HEK293 (cell line): ENCODE data around the gene FAM216B.

ENCODE experiments used
- CTCF ChIA-PET: fragments of 350-600 bp; formaldehyde crosslinking; extraction: SDS; loops from one replicate; lab custom pipeline; 2021; ENCODE audit warnings: antibody characterized with exemption; lab: Yijun Ruan, JAX
- POLR2A ChIA-PET: fragments of 300-600 bp; formaldehyde crosslinking; extraction: SDS; loops from one replicate; lab custom pipeline; 2020; ENCODE audit warnings: antibody characterized with exemption, inconsistent platforms; lab: Yijun Ruan, JAX
- H3K27ac ChIP-seq: fragments of 200-500 bp; sonication (Bioruptor generic); 2 replicates; pipeline ENCODE4 v1.5.1; 2014; ENCODE audit warnings: low read depth, low read length, control low read depth, inconsistent platforms; ENCODE audit errors: extremely low read depth
- H3K36me3 ChIP-seq, 2 experiments: fragments of 200-500 bp in 1 of 2; sonication (Bioruptor generic) in 1 of 2; 1 replicate in 1 of 2; 2 replicates in 1 of 2; pipeline ENCODE4 v1.5.1; 2014 to 2017; ENCODE audit warnings: inconsistent platforms in 2 of 2, low read length in 2 of 2; ENCODE audit not compliant: control insufficient read depth in 2 of 2, insufficient read depth in 1 of 2
- H3K4me1 ChIP-seq: fragments of 200-500 bp; sonication (Bioruptor generic); 2 replicates; pipeline ENCODE4 v1.5.1; 2014; ENCODE audit warnings: mild to moderate bottlenecking, low read length, inconsistent platforms; ENCODE audit not compliant: control insufficient read depth, insufficient read depth
- H3K4me3 ChIP-seq: 2 replicates; pipeline ENCODE4 v1.5.1; 2011; ENCODE audit warnings: low read depth, mild to moderate bottlenecking, control low read depth, low read length, moderate library complexity
- H3K9me3 ChIP-seq: fragments of 200-500 bp; sonication (Bioruptor generic); 2 replicates; pipeline ENCODE4 v1.5.1; 2014; ENCODE audit warnings: low read depth, low read length, inconsistent platforms; ENCODE audit not compliant: control insufficient read depth, insufficient read depth
- FEZF1 ChIP-seq: fragments of 450-650 bp; formaldehyde crosslinking; IDR thresholded peaks from 2 replicates; pipeline ENCODE4 v1.5.1; 2016; ENCODE audit warnings: missing biosample characterization, missing genetic modification characterization
- ZNF175 ChIP-seq: fragments of 450-650 bp; formaldehyde crosslinking; IDR thresholded peaks from 2 replicates; pipeline ENCODE4 v1.5.1; 2016; ENCODE audit warnings: missing biosample characterization, missing genetic modification characterization
- ZNF223 ChIP-seq: fragments of 450-650 bp; formaldehyde crosslinking; IDR thresholded peaks from 2 replicates; pipeline ENCODE4 v1.5.1; 2016; ENCODE audit warnings: missing biosample characterization, missing genetic modification characterization
- ZNF350 ChIP-seq: fragments of 450-650 bp; formaldehyde crosslinking; IDR thresholded peaks from 2 replicates; pipeline ENCODE4 v1.5.0; 2017; ENCODE audit warnings: missing biosample characterization, mild to moderate bottlenecking, missing genetic modification characterization
- ZNF416 ChIP-seq: fragments of 450-650 bp; formaldehyde crosslinking; IDR thresholded peaks from 2 replicates; pipeline ENCODE4 v1.5.1; 2016; ENCODE audit warnings: missing biosample characterization, missing genetic modification characterization
- ZNF510 ChIP-seq: fragments of 450-650 bp; formaldehyde crosslinking; IDR thresholded peaks from 2 replicates; pipeline ENCODE4 v1.5.1; 2018; ENCODE audit warnings: mild to moderate bottlenecking, missing genetic modification characterization, missing biosample characterization; ENCODE audit not compliant: insufficient replicate concordance
- ZNF654 ChIP-seq: fragments of 450-650 bp; formaldehyde crosslinking; IDR thresholded peaks from 2 replicates; pipeline ENCODE4 v1.5.1; 2016; ENCODE audit warnings: low read depth, missing biosample characterization, missing genetic modification characterization
- ZNF837 ChIP-seq: fragments of 450-650 bp; formaldehyde crosslinking; IDR thresholded peaks from 2 replicates; pipeline ENCODE4 v1.5.1; 2016; ENCODE audit warnings: missing biosample characterization, missing genetic modification characterization
- TF ChIP-seq, protein P1 (sequence below): IDR thresholded peaks from 2 replicates; pipeline ENCODE4 v1.6.1; 2011; ENCODE audit warnings: mild to moderate bottlenecking, low read depth, low read length, borderline replicate concordance
- TF ChIP-seq, protein P2 (sequence below): fragments of 450-650 bp; formaldehyde crosslinking; IDR thresholded peaks from 2 replicates; pipeline ENCODE4 v1.5.1; 2017; ENCODE audit warnings: missing biosample characterization, missing genetic modification characterization
- TF ChIP-seq, protein P3 (sequence below): fragments of 450-650 bp; formaldehyde crosslinking; conservative IDR thresholded peaks from 2 replicates; pipeline ENCODE4 v1.5.1; 2016; ENCODE audit warnings: low read depth, missing biosample characterization, missing genetic modification characterization
- TF ChIP-seq, protein P4 (sequence below): fragments of 450-650 bp; formaldehyde crosslinking; IDR thresholded peaks from 2 replicates; pipeline ENCODE4 v1.5.1; 2016; ENCODE audit warnings: missing biosample characterization, missing genetic modification characterization, borderline replicate concordance
- TF ChIP-seq, protein P5 (sequence below): fragments of 450-650 bp; formaldehyde crosslinking; IDR thresholded peaks from 2 replicates; pipeline ENCODE4 v1.5.1; 2016; ENCODE audit warnings: missing biosample characterization, missing genetic modification characterization
- TF ChIP-seq, protein P6 (sequence below): fragments of 450-650 bp; formaldehyde crosslinking; IDR thresholded peaks from 2 replicates; pipeline ENCODE4 v1.5.1; 2016; ENCODE audit warnings: missing biosample characterization, missing genetic modification characterization

FAM216B gene

DNA sequence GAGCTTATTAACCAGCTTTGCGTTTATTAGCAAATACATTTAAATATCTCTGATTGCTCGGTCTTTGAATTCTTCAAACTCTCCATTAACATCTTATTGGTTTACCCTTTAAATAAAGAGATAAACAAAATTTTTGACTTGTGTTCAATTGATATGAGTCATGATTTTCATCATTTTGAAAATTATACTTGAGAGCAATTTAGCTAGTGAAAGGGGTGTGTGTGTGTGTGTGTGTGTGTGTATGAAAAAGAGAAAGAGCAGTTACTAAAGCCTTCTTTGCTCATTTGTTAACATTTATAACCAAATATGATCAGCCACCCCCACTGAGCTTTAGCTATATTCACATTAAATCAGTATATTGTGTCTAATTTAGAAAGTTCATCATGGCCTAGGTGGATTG lies 48.3 kb upstream of the FAM216B start:
- CTCF ChIA-PET = no interaction called here
- no peaks in the 10 kb centered on the region for H3K4me1 ChIP-seq
- H3K9me3 ChIP-seq = no peaks in the 10 kb centered on the region
- H3K36me3 ChIP-seq = no peaks in the 10 kb centered on the region
- H3K4me3 ChIP-seq = no peak overlapping the region
- TF ChIP-seq FEZF1 (tag by site-specific recombination) = no peak
- TF ChIP-seq, protein P1, sequence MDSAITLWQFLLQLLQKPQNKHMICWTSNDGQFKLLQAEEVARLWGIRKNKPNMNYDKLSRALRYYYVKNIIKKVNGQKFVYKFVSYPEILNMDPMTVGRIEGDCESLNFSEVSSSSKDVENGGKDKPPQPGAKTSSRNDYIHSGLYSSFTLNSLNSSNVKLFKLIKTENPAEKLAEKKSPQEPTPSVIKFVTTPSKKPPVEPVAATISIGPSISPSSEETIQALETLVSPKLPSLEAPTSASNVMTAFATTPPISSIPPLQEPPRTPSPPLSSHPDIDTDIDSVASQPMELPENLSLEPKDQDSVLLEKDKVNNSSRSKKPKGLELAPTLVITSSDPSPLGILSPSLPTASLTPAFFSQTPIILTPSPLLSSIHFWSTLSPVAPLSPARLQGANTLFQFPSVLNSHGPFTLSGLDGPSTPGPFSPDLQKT = no peak
- TF ChIP-seq, protein P2, sequence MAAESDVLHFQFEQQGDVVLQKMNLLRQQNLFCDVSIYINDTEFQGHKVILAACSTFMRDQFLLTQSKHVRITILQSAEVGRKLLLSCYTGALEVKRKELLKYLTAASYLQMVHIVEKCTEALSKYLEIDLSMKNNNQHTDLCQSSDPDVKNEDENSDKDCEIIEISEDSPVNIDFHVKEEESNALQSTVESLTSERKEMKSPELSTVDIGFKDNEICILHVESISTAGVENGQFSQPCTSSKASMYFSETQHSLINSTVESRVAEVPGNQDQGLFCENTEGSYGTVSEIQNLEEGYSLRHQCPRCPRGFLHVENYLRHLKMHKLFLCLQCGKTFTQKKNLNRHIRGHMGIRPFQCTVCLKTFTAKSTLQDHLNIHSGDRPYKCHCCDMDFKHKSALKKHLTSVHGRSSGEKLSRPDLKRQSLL (tag by site-specific recombination) = no peak
- TF ChIP-seq ZNF416 = no peak
- TF ChIP-seq, protein P3, sequence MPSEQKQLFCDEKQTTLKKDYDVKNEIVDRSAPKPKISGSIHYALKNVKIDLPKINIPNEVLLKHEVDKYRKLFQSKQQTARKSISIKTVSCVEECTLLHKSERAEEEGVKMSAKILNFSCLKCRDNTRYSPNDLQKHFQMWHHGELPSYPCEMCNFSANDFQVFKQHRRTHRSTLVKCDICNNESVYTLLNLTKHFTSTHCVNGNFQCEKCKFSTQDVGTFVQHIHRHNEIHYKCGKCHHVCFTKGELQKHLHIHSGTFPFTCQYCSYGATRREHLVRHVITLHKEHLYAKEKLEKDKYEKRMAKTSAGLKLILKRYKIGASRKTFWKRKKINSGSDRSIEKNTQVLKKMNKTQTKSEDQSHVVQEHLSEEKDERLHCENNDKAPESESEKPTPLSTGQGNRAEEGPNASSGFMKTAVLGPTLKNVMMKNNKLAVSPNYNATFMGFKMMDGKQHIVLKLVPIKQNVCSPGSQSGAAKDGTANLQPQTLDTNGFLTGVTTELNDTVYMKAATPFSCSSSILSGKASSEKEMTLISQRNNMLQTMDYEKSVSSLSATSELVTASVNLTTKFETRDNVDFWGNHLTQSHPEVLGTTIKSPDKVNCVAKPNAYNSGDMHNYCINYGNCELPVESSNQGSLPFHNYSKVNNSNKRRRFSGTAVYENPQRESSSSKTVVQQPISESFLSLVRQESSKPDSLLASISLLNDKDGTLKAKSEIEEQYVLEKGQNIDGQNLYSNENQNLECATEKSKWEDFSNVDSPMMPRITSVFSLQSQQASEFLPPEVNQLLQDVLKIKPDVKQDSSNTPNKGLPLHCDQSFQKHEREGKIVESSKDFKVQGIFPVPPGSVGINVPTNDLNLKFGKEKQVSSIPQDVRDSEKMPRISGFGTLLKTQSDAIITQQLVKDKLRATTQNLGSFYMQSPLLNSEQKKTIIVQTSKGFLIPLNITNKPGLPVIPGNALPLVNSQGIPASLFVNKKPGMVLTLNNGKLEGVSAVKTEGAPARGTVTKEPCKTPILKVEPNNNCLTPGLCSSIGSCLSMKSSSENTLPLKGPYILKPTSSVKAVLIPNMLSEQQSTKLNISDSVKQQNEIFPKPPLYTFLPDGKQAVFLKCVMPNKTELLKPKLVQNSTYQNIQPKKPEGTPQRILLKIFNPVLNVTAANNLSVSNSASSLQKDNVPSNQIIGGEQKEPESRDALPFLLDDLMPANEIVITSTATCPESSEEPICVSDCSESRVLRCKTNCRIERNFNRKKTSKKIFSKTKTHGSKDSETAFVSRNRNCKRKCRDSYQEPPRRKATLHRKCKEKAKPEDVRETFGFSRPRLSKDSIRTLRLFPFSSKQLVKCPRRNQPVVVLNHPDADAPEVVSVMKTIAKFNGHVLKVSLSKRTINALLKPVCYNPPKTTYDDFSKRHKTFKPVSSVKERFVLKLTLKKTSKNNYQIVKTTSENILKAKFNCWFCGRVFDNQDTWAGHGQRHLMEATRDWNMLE (tag by site-specific recombination) = no peak
- TF ChIP-seq, protein P4, sequence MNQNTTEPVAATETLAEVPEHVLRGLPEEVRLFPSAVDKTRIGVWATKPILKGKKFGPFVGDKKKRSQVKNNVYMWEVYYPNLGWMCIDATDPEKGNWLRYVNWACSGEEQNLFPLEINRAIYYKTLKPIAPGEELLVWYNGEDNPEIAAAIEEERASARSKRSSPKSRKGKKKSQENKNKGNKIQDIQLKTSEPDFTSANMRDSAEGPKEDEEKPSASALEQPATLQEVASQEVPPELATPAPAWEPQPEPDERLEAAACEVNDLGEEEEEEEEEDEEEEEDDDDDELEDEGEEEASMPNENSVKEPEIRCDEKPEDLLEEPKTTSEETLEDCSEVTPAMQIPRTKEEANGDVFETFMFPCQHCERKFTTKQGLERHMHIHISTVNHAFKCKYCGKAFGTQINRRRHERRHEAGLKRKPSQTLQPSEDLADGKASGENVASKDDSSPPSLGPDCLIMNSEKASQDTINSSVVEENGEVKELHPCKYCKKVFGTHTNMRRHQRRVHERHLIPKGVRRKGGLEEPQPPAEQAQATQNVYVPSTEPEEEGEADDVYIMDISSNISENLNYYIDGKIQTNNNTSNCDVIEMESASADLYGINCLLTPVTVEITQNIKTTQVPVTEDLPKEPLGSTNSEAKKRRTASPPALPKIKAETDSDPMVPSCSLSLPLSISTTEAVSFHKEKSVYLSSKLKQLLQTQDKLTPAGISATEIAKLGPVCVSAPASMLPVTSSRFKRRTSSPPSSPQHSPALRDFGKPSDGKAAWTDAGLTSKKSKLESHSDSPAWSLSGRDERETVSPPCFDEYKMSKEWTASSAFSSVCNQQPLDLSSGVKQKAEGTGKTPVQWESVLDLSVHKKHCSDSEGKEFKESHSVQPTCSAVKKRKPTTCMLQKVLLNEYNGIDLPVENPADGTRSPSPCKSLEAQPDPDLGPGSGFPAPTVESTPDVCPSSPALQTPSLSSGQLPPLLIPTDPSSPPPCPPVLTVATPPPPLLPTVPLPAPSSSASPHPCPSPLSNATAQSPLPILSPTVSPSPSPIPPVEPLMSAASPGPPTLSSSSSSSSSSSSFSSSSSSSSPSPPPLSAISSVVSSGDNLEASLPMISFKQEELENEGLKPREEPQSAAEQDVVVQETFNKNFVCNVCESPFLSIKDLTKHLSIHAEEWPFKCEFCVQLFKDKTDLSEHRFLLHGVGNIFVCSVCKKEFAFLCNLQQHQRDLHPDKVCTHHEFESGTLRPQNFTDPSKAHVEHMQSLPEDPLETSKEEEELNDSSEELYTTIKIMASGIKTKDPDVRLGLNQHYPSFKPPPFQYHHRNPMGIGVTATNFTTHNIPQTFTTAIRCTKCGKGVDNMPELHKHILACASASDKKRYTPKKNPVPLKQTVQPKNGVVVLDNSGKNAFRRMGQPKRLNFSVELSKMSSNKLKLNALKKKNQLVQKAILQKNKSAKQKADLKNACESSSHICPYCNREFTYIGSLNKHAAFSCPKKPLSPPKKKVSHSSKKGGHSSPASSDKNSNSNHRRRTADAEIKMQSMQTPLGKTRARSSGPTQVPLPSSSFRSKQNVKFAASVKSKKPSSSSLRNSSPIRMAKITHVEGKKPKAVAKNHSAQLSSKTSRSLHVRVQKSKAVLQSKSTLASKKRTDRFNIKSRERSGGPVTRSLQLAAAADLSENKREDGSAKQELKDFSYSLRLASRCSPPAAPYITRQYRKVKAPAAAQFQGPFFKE (tag by site-specific recombination) = no peak
- no peak for TF ChIP-seq ZNF837 (tag by site-specific recombination)
- TF ChIP-seq ZNF223 (tag by site-specific recombination) = no peak
- TF ChIP-seq, protein P5, sequence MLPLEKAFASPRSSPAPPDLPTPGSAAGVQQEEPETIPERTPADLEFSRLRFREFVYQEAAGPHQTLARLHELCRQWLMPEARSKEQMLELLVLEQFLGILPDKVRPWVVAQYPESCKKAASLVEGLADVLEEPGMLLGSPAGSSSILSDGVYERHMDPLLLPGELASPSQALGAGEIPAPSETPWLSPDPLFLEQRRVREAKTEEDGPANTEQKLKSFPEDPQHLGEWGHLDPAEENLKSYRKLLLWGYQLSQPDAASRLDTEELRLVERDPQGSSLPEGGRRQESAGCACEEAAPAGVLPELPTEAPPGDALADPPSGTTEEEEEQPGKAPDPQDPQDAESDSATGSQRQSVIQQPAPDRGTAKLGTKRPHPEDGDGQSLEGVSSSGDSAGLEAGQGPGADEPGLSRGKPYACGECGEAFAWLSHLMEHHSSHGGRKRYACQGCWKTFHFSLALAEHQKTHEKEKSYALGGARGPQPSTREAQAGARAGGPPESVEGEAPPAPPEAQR = no peak
- TF ChIP-seq ZNF510 (tag by site-specific recombination) = no peak
- TF ChIP-seq, protein P6, sequence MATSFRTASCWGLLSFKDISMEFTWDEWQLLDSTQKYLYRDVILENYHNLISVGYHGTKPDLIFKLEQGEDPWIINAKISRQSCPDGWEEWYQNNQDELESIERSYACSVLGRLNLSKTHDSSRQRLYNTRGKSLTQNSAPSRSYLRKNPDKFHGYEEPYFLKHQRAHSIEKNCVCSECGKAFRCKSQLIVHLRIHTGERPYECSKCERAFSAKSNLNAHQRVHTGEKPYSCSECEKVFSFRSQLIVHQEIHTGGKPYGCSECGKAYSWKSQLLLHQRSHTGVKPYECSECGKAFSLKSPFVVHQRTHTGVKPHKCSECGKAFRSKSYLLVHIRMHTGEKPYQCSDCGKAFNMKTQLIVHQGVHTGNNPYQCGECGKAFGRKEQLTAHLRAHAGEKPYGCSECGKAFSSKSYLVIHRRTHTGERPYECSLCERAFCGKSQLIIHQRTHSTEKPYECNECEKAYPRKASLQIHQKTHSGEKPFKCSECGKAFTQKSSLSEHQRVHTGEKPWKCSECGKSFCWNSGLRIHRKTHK (tag by site-specific recombination) = no peak
- no peak for TF ChIP-seq ZNF350 (tag by site-specific recombination)
- TF ChIP-seq ZNF175 (tag by site-specific recombination) = no peak
- no peak for TF ChIP-seq ZNF654 (tag by site-specific recombination)
- H3K27ac ChIP-seq = no peak overlapping the region
- POLR2A ChIA-PET = no interaction called here
